Tibial artery (tissue), 4 donors: Measurements from ENCODE around the gene TMTC2.

Experiments
- DNase-seq, 2 donors: peaks; one replicate each; pipeline ENCODE4 v3.0.0-alpha.2; 2019
- H3K27ac ChIP-seq, 2 donors: fragments of 200-600 bp; sonication (generic) in 1 of 2; 1 replicate in 1 of 2; 2 replicates in 1 of 2; pipeline ENCODE4 v1.5.1; 2018 to 2019; ENCODE audit warnings: mild to moderate bottlenecking in 1 of 2
- H3K27me3 ChIP-seq, 2 donors: fragments of 200-600 bp; sonication (generic) in 1 of 2; one replicate each; pipeline versions ENCODE4 v1.5.1 to v1.6.0; 2016 to 2019
- H3K36me3 ChIP-seq, 3 donors: fragments of 200-600 bp; sonication (generic) in 2 of 3; one replicate each; pipeline ENCODE4 v1.5.1; 2016 to 2019; ENCODE audit warnings: mild to moderate bottlenecking in 2 of 3
- H3K4me1 ChIP-seq, 4 donors: fragments of 200-600 bp; sonication (generic) in 2 of 4; 1 replicate in 3 of 4; 2 replicates in 1 of 4; pipeline ENCODE4 v1.5.1; 2016 to 2019
- H3K4me3 ChIP-seq, 2 donors: fragments of 200-600 bp; sonication (generic) in 1 of 2; 1 replicate in 1 of 2; 2 replicates in 1 of 2; pipeline ENCODE4 v1.5.1; 2018 to 2019; ENCODE audit warnings: mild to moderate bottlenecking in 2 of 2
- H3K9me3 ChIP-seq, 3 donors: fragments of 200-600 bp; sonication (generic) in 1 of 3; one replicate each; pipeline ENCODE4 v1.5.1; 2016 to 2019
- CTCF ChIP-seq, 2 experiments: fragments of 200-600 bp in 1 of 2; fragments of 450-650 bp in 1 of 2; IDR thresholded peaks; one replicate each; pipeline ENCODE4 v1.5.1; 2017 to 2019; ENCODE audit warnings: antibody characterized with exemption in 2 of 2, mild to moderate bottlenecking in 1 of 2, moderate library complexity in 1 of 2
- intact Hi-C: fragments of 100-400 bp; cut with DNase I; formaldehyde crosslinking; loops from one replicate; pipeline ENCODE4 v1.15.0; 2023; ENCODE audit warnings: low total_unique reads

The TMTC2 gene

GRCh38 chr12:82870771-82871377 lies 184.2 kb downstream of the TMTC2 start:
- intact Hi-C loops = no loop called here
- Histone ChIP-seq H3K4me1 (no peaks in the 10 kb centered on the region), H3K27me3 (no peaks in the 10 kb centered on the region), H3K4me3 (no peak overlapping the region), H3K36me3 (no peaks in the 10 kb centered on the region), H3K27ac (no peak overlapping the region), H3K9me3 (no peaks in the 10 kb centered on the region)
- no peak for DNase-seq
- TF ChIP-seq CTCF (IDR thresholded peaks at IDR 0.05) = no peak

- H3K4me3 ChIP-seq = no peak overlapping the region
- no peaks in the 10 kb centered on the region for H3K9me3 ChIP-seq
- intact Hi-C loops = no loop called here
- H3K4me1 ChIP-seq = no peaks in the 10 kb centered on the region
- no peaks in the 10 kb centered on the region for H3K27me3 ChIP-seq
- TF ChIP-seq CTCF (IDR thresholded peaks at IDR 0.05) = no peak
- DNase-seq = no peak
- H3K27ac ChIP-seq = no peak overlapping the region
- H3K36me3 ChIP-seq = no peaks in the 10 kb centered on the region
These were observed 185.4 kb downstream of the TMTC2 start for GRCh38 chr12:82872088-82872487.

- intact Hi-C loops = no loop called here
These were observed 186.6 kb downstream of the TMTC2 start for GRCh38 chr12:82873309-82873708.

GRCh38 chr12:82873951-82874350 lies 187.2 kb downstream of the TMTC2 start:
- intact Hi-C loops = no loop called here
- no peaks in the 10 kb centered on the region for H3K9me3 ChIP-seq
- no peak overlapping the region for H3K27ac ChIP-seq
- H3K4me1 ChIP-seq = no peaks in the 10 kb centered on the region
- no peak for TF ChIP-seq CTCF (IDR thresholded peaks at IDR 0.05)
- DNase-seq = no peak
- no peaks in the 10 kb centered on the region for H3K36me3 ChIP-seq
- H3K27me3 ChIP-seq = no peaks in the 10 kb centered on the region
- no peak overlapping the region for H3K4me3 ChIP-seq

More at GRCh38 chr12:82873309-82873708, 186.6 kb downstream of the TMTC2 start:
- H3K4me3 ChIP-seq = no peak overlapping the region
- no peaks in the 10 kb centered on the region for H3K4me1 ChIP-seq
- TF ChIP-seq CTCF (IDR thresholded peaks at IDR 0.05) = no peak
- no peaks in the 10 kb centered on the region for H3K36me3 ChIP-seq
- H3K27me3 ChIP-seq = no peaks in the 10 kb centered on the region
- H3K27ac ChIP-seq = no peak overlapping the region
- DNase-seq = no peak
- no peaks in the 10 kb centered on the region for H3K9me3 ChIP-seq

GRCh38 chr12:82874945-82875344 lies 188.2 kb downstream of the TMTC2 start:
- no peak for DNase-seq
- Histone ChIP-seq H3K4me3 (no peak overlapping the region), H3K27me3 (no peaks in the 10 kb centered on the region), H3K4me1 (no peaks in the 10 kb centered on the region), H3K9me3 (no peaks in the 10 kb centered on the region), H3K36me3 (no peaks in the 10 kb centered on the region), H3K27ac (no peak overlapping the region)
- no peak for TF ChIP-seq CTCF (IDR thresholded peaks at IDR 0.05)
- intact Hi-C loops = no loop called here

GRCh38 chr12:82876075-82876474 lies 189.4 kb downstream of the TMTC2 start:
- no peak for DNase-seq

More at GRCh38 chr12:82876075-82876474, 189.4 kb downstream of the TMTC2 start:
- Histone ChIP-seq H3K4me1 (no peaks in the 10 kb centered on the region), H3K9me3 (no peaks in the 10 kb centered on the region), H3K4me3 (no peak overlapping the region), H3K36me3 (no peaks in the 10 kb centered on the region), H3K27ac (no peak overlapping the region), H3K27me3 (no peaks in the 10 kb centered on the region)
- no peak for TF ChIP-seq CTCF (IDR thresholded peaks at IDR 0.05)
- intact Hi-C loops = no loop called here
